Adrenal gland (tissue), 12 donors: ENCODE data around the gene C21orf91. TPM values are rescaled to one million over a fixed set of nuclear protein-coding genes. Genes with fewer than 3 reads are reported as not detected.

Source experiments
- DNase-seq, 7 donors: peaks; one replicate each; pipeline ENCODE4 v3.0.0-alpha.2; 2019 to 2020
- H3K27ac ChIP-seq, 5 donors: fragments of 200-600 bp; sonication (generic) in 4 of 5; 1 replicate in 3 of 5; 2 replicates in 2 of 5; pipeline versions ENCODE4 v1.5.1 to v1.8.0; 2016 to 2020; ENCODE audit warnings: mild to moderate bottlenecking in 1 of 5
- H3K27me3 ChIP-seq: fragments of 200-600 bp; 2 replicates; pipeline ENCODE4 v1.8.0; 2021
- H3K36me3 ChIP-seq, 2 donors: fragments of 200-600 bp; replicated peaks in 1 of 2; 1 replicate in 1 of 2; 2 replicates in 1 of 2; pipeline versions ENCODE4 v1.5.1 to v1.8.0; 2018 to 2022
- H3K4me1 ChIP-seq, 2 donors: fragments of 200-600 bp; replicated peaks in 1 of 2; 1 replicate in 1 of 2; 2 replicates in 1 of 2; pipeline versions ENCODE4 v1.5.1 to v1.8.0; 2018 to 2021
- H3K4me3 ChIP-seq, 4 donors: fragments of 200-600 bp; sonication (generic) in 3 of 4; one replicate each; pipeline ENCODE4 v1.5.1; 2016 to 2018
- H3K9me3 ChIP-seq, 3 donors: fragments of 200-600 bp; sonication (generic) in 1 of 3; replicated peaks in 1 of 3; 1 replicate in 2 of 3; 2 replicates in 1 of 3; pipeline versions ENCODE4 v1.5.1 to v1.8.0; 2016 to 2021
- CTCF ChIP-seq, 6 experiments: fragments of 450-650 bp in 4 of 6; fragments of 200-600 bp in 2 of 6; sonication (generic) in 1 of 6; IDR thresholded peaks; 1 replicate in 5 of 6; 2 replicates in 1 of 6; pipeline versions ENCODE4 v1.5.1 to v1.8.0; 2016 to 2021; ENCODE audit warnings: antibody characterized with exemption in 6 of 6, mild to moderate bottlenecking in 2 of 6, moderate library complexity in 1 of 6
- POLR2A ChIP-seq, 2 donors: fragments of 450-650 bp; IDR thresholded peaks; one replicate each; pipeline ENCODE4 v1.6.1; 2017; ENCODE audit warnings: antibody characterized with exemption in 2 of 2, mild to moderate bottlenecking in 2 of 2, moderate library complexity in 1 of 2
- WGBS, 4 donors: extraction: QIAGEN DNeasy Blood & Tissue Kit in 2 of 4; methylation state at CpG; one replicate each; pipeline versions ENCODE4 v1.1.5 to v1.1.7; 2013 to 2017; 5-methylcytosine and 5-hydroxymethylcytosine counted together
- intact Hi-C, 2 donors: fragments of 100-400 bp; cut with DNase I; formaldehyde crosslinking; loops; one replicate each; pipeline versions ENCODE4 v1.14.1 to v1.15.0; 2022 to 2023
- polyA plus RNA-seq, 3 donors: library from polyadenylated mRNA; stranded (reverse); fragments of 200-250 nt in 2 of 3; fragments of 350-450 nt in 1 of 3; fragmentation: Illumina TruSeq in 1 of 3; extraction: RNeasy Lipid Tissue Mini Kit (QIAGEN cat#74804) in 1 of 3; gene quantifications; one replicate each; pipeline ENCODE4 v1.2.3, GENCODE V29; 2013 to 2014
- total RNA-seq, 9 donors: library from RNA; depleted of rRNA in 4 of 9; stranded (reverse); fragments of >200 nt in 4 of 9; fragments of 120-200 nt in 1 of 9; fragmentation: NEBNext Ultra II Directional in 1 of 9; extraction: Animal tissue kit (Norgen Biotek cat#: 25700) in 1 of 9; gene quantifications; one replicate each; pipeline versions ENCODE4 v1.1.0 to v1.2.4, GENCODE V29; 2013 to 2023
- donor health status: healthy with polysubstance abuse.
- donor health status: Bipolar disorder and iron deficiency.
- donor health status: DM: yes; HTN: yes; CAD: no.
- donor health status: DM: no; HTN: no; CAD: no.
- donor health status: DM: no; HTN: no; CAD: no.
- donor health status: DM: yes; HTN: yes; CAD: no.

Gene C21orf91
- total and polyA plus RNA-seq, 12 donors = 1.9 to 19.1 (median 9.5) TPM

- TF ChIP-seq POLR2A (IDR thresholded peaks at IDR 0.05) = no peak
- no peak for TF ChIP-seq CTCF (IDR thresholded peaks at IDR 0.05)
- Histone ChIP-seq H3K9me3 (no peaks in the 10 kb centered on the region), H3K27me3 (no peaks in the 10 kb centered on the region), H3K27ac (no peak overlapping the region), H3K36me3 (peaks cover 0 to 6% of the 10 kb centered on the region in 2 donors), H3K4me3 (no peak overlapping the region), H3K4me1 (no peaks in the 10 kb centered on the region)
- intact Hi-C loops = no loop called here
- no peak for DNase-seq
- WGBS, 4 donors = 91 to 96% (median 95%) methylated on average over 3 of the region's 3 CpGs
Observed at GRCh38 chr21:17783003-17783402, 36.2 kb downstream of the C21orf91 start.

- H3K4me3 ChIP-seq = no peak overlapping the region
- no peaks in the 10 kb centered on the region for H3K27me3 ChIP-seq
- 71 to 97% (median 94%) methylated on average over 1 of the region's 1 CpG for WGBS, 4 donors
- no peaks in the 10 kb centered on the region for H3K4me1 ChIP-seq
- H3K27ac ChIP-seq = no peak overlapping the region
- TF ChIP-seq CTCF (IDR thresholded peaks at IDR 0.05) = no peak
- no peak for TF ChIP-seq POLR2A (IDR thresholded peaks at IDR 0.05)
- H3K36me3 ChIP-seq = peaks cover 0 to 5% of the 10 kb centered on the region in 2 donors
- no peaks in the 10 kb centered on the region for H3K9me3 ChIP-seq
- intact Hi-C loops = no loop called here
- DNase-seq = no peak
Observed at GRCh38 chr21:17782051-17782450, 37.1 kb downstream of the C21orf91 start.

GRCh38 chr21:17781524-17781923 lies 37.6 kb downstream of the C21orf91 start:
- peaks cover 0 to under 1% of the 10 kb centered on the region in 2 donors for H3K36me3 ChIP-seq
- intact Hi-C loops = no loop called here
- no peak for TF ChIP-seq POLR2A (IDR thresholded peaks at IDR 0.05)
- no peak for TF ChIP-seq CTCF (IDR thresholded peaks at IDR 0.05)
- H3K27me3 ChIP-seq = no peaks in the 10 kb centered on the region
- 85 to 88% (median 87%) methylated on average over 5 of the region's 5 CpGs for WGBS, 4 donors
- no peaks in the 10 kb centered on the region for H3K4me1 ChIP-seq
- no peak for DNase-seq
- H3K27ac ChIP-seq = no peak overlapping the region
- H3K9me3 ChIP-seq = no peaks in the 10 kb centered on the region
- H3K4me3 ChIP-seq = no peak overlapping the region

- no peak for TF ChIP-seq CTCF (IDR thresholded peaks at IDR 0.05)
- no peak for TF ChIP-seq POLR2A (IDR thresholded peaks at IDR 0.05)
- no peaks in the 10 kb centered on the region for H3K36me3 ChIP-seq
- intact Hi-C loops = no loop called here
- H3K27ac ChIP-seq = no peak overlapping the region
- DNase-seq = no peak
- H3K9me3 ChIP-seq = no peaks in the 10 kb centered on the region
- no peaks in the 10 kb centered on the region for H3K4me1 ChIP-seq
- 67 to 89% (median 77%) methylated on average over 6 of the region's 6 CpGs for WGBS, 4 donors
- no peak overlapping the region for H3K4me3 ChIP-seq
- no peaks in the 10 kb centered on the region for H3K27me3 ChIP-seq
Observed at GRCh38 chr21:17780539-17780938, 38.6 kb downstream of the C21orf91 start.
